PC-9 (cell line): Measurements from ENCODE around the gene SULT1B1. TPM values are rescaled to one million over a fixed set of nuclear protein-coding genes. Genes with fewer than 3 reads are reported as not detected.

Experiments
- BruUV-seq: library from RNA; stranded (reverse); fragments of 400-500 nt; replicated peaks from 2 replicates; lab custom pipeline; 2021; lab: Mats Ljungman, UMichigan
- CTCF ChIA-PET: fragments of 300-600 bp; sonication (Branson Sonifier 250); formaldehyde crosslinking; loops from one replicate; lab custom pipeline; 2022; ENCODE audit warnings: antibody characterized with exemption; lab: Charles Lee
- POLR2A ChIA-PET: fragments of 300-600 bp; sonication (Branson Sonifier 250); formaldehyde crosslinking; loops from one replicate; lab custom pipeline; 2022; ENCODE audit warnings: antibody characterized with exemption; ENCODE audit not compliant: unreplicated experiment; lab: Charles Lee
- DNase-seq, 2 experiments: peaks; one replicate each; pipeline versions ENCODE4 v3.0.0 to v3.0.0-alpha.2; 2015 to 2022; ENCODE audit warnings: mixed read lengths in 1 of 2
- H2AFZ ChIP-seq: fragments of 200-600 bp; sonication (generic); 2 replicates; pipeline ENCODE4 v1.8.1; 2017; ENCODE audit warnings: antibody characterized with exemption
- H3F3A ChIP-seq: fragments of 200-600 bp; sonication (generic); 2 replicates; pipeline ENCODE4 v1.8.1; 2017; ENCODE audit warnings: antibody characterized with exemption, mild to moderate bottlenecking, low read depth; ENCODE audit not compliant: insufficient read depth
- H3K27ac ChIP-seq: fragments of 200-600 bp; sonication (generic); 2 replicates; pipeline ENCODE4 v1.6.1; 2016; ENCODE audit warnings: mixed run types
- H3K27me3 ChIP-seq: fragments of 200-600 bp; sonication (generic); 2 replicates; pipeline ENCODE4 v1.6.1; 2016; ENCODE audit warnings: low read depth, mixed run types; ENCODE audit not compliant: insufficient read depth
- H3K36me3 ChIP-seq: fragments of 200-600 bp; sonication (generic); 2 replicates; pipeline ENCODE4 v1.6.1; 2016; ENCODE audit warnings: low read depth, mixed run types
- H3K4me1 ChIP-seq: fragments of 200-600 bp; sonication (generic); replicated peaks from 2 replicates; pipeline ENCODE4 v1.6.1; 2016; ENCODE audit warnings: mixed run types; ENCODE audit not compliant: insufficient read depth
- H3K4me2 ChIP-seq: fragments of 200-600 bp; sonication (generic); 2 replicates; pipeline ENCODE4 v1.6.1; 2017; ENCODE audit warnings: mixed run types
- H3K4me3 ChIP-seq: fragments of 200-600 bp; sonication (generic); 2 replicates; pipeline ENCODE4 v1.6.1; 2016; ENCODE audit warnings: mixed run types
- H3K79me2 ChIP-seq: fragments of 200-600 bp; sonication (generic); 2 replicates; pipeline ENCODE4 v1.6.1; 2017; ENCODE audit warnings: low read depth, mixed run types
- H3K9me2 ChIP-seq: fragments of 200-600 bp; sonication (generic); 2 replicates; pipeline ENCODE4 v1.8.1; 2017; ENCODE audit warnings: mild to moderate bottlenecking; ENCODE audit not compliant: insufficient read depth
- H3K9me3 ChIP-seq: fragments of 200-600 bp; sonication (generic); 2 replicates; pipeline ENCODE4 v1.8.1; 2016; ENCODE audit warnings: low read depth; ENCODE audit not compliant: insufficient read depth
- H4K20me1 ChIP-seq: fragments of 200-600 bp; sonication (generic); 2 replicates; pipeline ENCODE4 v1.8.1; 2017; ENCODE audit not compliant: insufficient read depth
- CTCF ChIP-seq: fragments of 200-600 bp; sonication (generic); conservative IDR thresholded peaks from 2 replicates; pipeline ENCODE4 v1.6.1; 2017; ENCODE audit warnings: mixed run types, antibody characterized with exemption, mild to moderate bottlenecking, moderate library complexity
- EZH2 ChIP-seq: fragments of 200-600 bp; sonication (generic); IDR thresholded peaks from 2 replicates; pipeline ENCODE4 v1.8.0; 2017; ENCODE audit warnings: antibody characterized with exemption, low read depth
- intact Hi-C: fragments of 100-400 bp; cut with micrococcal nuclease; formaldehyde crosslinking; loops from one replicate; pipeline ENCODE4 v1.10.0; 2022; ENCODE audit not compliant: unreplicated experiment
- total RNA-seq: library from RNA; stranded (reverse); gene quantifications from 2 replicates; pipeline ENCODE4 v1.2.3, GENCODE V29; 2021

Gene SULT1B1
- total RNA-seq, 1 experiment from 2014 or later, result 0.24 TPM

- no peaks in the 10 kb centered on the region for H4K20me1 ChIP-seq
- no peak overlapping the region for H3K4me3 ChIP-seq
- no TSS peak for BruUV-seq
- H3K27me3 ChIP-seq, result no peaks in the 10 kb centered on the region
- no peaks in the 10 kb centered on the region for H3K36me3 ChIP-seq
- H3K9me2 ChIP-seq, result no peaks in the 10 kb centered on the region
- ChIA-PET POLR2A (no interaction called here), CTCF (no interaction called here)
- intact Hi-C loops, result no loop called here
- H3K9me3 ChIP-seq, result no peaks in the 10 kb centered on the region
- H2AFZ ChIP-seq, result no peak overlapping the region
- no peak for TF ChIP-seq CTCF
- no peak for TF ChIP-seq EZH2
- no peaks in the 10 kb centered on the region for H3K79me2 ChIP-seq
- no peak overlapping the region for H3K4me2 ChIP-seq
- no peaks in the 10 kb centered on the region for H3F3A ChIP-seq
- no peaks in the 10 kb centered on the region for H3K4me1 ChIP-seq
- no peak overlapping the region for H3K27ac ChIP-seq
- peak in 1 of 2 experiments; percentile 35 for DNase-seq
Measured at GRCh38 chr4:69735119-69735518, 25.3 kb downstream of the SULT1B1 start.

GRCh38 chr4:69731847-69732246 lies 28.6 kb downstream of the SULT1B1 start:
- Histone ChIP-seq H3K4me3 (no peak overlapping the region), H3K27ac (no peak overlapping the region), H3K9me3 (no peaks in the 10 kb centered on the region), H3K4me1 (no peaks in the 10 kb centered on the region), H3F3A (no peaks in the 10 kb centered on the region), H3K4me2 (no peak overlapping the region), H3K36me3 (no peaks in the 10 kb centered on the region), H4K20me1 (no peaks in the 10 kb centered on the region), H2AFZ (no peak overlapping the region), H3K9me2 (no peaks in the 10 kb centered on the region), H3K79me2 (no peaks in the 10 kb centered on the region), H3K27me3 (no peaks in the 10 kb centered on the region)
- POLR2A ChIA-PET, result no interaction called here
- DNase-seq, result no peak
- TF ChIP-seq EZH2 (no peak), CTCF (no peak)
- CTCF ChIA-PET, result no interaction called here
- no TSS peak for BruUV-seq
- intact Hi-C loops, result no loop called here

- Histone ChIP-seq H3K4me1 (no peaks in the 10 kb centered on the region), H3F3A (no peaks in the 10 kb centered on the region), H3K79me2 (no peaks in the 10 kb centered on the region), H3K9me3 (no peaks in the 10 kb centered on the region), H3K36me3 (no peaks in the 10 kb centered on the region), H2AFZ (no peak overlapping the region), H3K4me3 (no peak overlapping the region), H3K27ac (no peak overlapping the region), H3K27me3 (no peaks in the 10 kb centered on the region), H3K4me2 (no peak overlapping the region), H4K20me1 (no peaks in the 10 kb centered on the region), H3K9me2 (no peaks in the 10 kb centered on the region)
- intact Hi-C loops, result no loop called here
- TF ChIP-seq EZH2 (no peak), CTCF (no peak)
- POLR2A ChIA-PET, result no interaction called here
- CTCF ChIA-PET, result no interaction called here
- no peak for DNase-seq
- BruUV-seq, result no TSS peak
Measured at GRCh38 chr4:69731241-69731640, 29.2 kb downstream of the SULT1B1 start.
